Upper lobe of left lung (tissue), 6 donors: ENCODE measurements around the gene CADPS. TPM values are rescaled to one million over a fixed set of nuclear protein-coding genes. Genes with fewer than 3 reads are reported as not detected.

Source experiments
- ATAC-seq, 2 donors: fragments of 200-7000 bp; cut with Tn5 transposase; one replicate each; pipeline ENCODE4 v1.9.1; 2022; ENCODE audit warnings: mild to moderate bottlenecking in 2 of 2, moderate library complexity in 2 of 2; ENCODE audit not compliant: low FRiP score in 2 of 2
- DNase-seq, 2 donors: peaks; one replicate each; pipeline ENCODE4 v3.0.0-alpha.2; 2019 to 2020
- H3K27ac ChIP-seq, 4 donors: fragments of 200-600 bp; sonication (generic); one replicate each; pipeline ENCODE4 v1.5.1; 2016 to 2019
- H3K27me3 ChIP-seq, 4 donors: fragments of 200-600 bp; sonication (generic); one replicate each; pipeline ENCODE4 v1.5.1; 2017 to 2019
- H3K36me3 ChIP-seq, 4 donors: fragments of 200-600 bp; sonication (generic); one replicate each; pipeline ENCODE4 v1.5.1; 2016 to 2019
- H3K4me1 ChIP-seq, 4 donors: fragments of 200-600 bp; sonication (generic); one replicate each; pipeline ENCODE4 v1.5.1; 2018 to 2019
- H3K4me3 ChIP-seq, 4 donors: fragments of 200-600 bp; sonication (generic); one replicate each; pipeline ENCODE4 v1.5.1; 2017 to 2019; ENCODE audit warnings: mild to moderate bottlenecking in 2 of 4, moderate library complexity in 1 of 4
- H3K9me3 ChIP-seq, 4 donors: fragments of 200-600 bp; sonication (generic); one replicate each; pipeline ENCODE4 v1.5.1; 2018 to 2019
- CTCF ChIP-seq, 6 experiments: fragments of 450-650 bp in 4 of 6; fragments of 200-600 bp in 2 of 6; sonication (generic) in 2 of 6; IDR thresholded peaks; one replicate each; pipeline ENCODE4 v1.5.1; 2016 to 2019; ENCODE audit warnings: antibody characterized with exemption in 6 of 6
- EP300 ChIP-seq, 4 donors: sonication (generic); formaldehyde crosslinking; IDR thresholded peaks; one replicate each; pipeline ENCODE4 v1.5.1; 2017; ENCODE audit warnings: antibody characterized with exemption in 4 of 4, control low read depth in 2 of 4
- POLR2A ChIP-seq, 4 donors: fragments of 450-650 bp; IDR thresholded peaks; one replicate each; pipeline ENCODE4 v1.5.1; 2016 to 2017; ENCODE audit warnings: antibody characterized with exemption in 4 of 4, mild to moderate bottlenecking in 2 of 4
- POLR2AphosphoS5 ChIP-seq, 2 donors: sonication (generic); formaldehyde crosslinking; IDR thresholded peaks; one replicate each; pipeline ENCODE4 v1.5.1; 2017; ENCODE audit warnings: antibody characterized with exemption in 2 of 2
- WGBS, 2 donors: methylation state at CpG; one replicate each; pipeline ENCODE4 v1.1.5; 2017 to 2018; 5-methylcytosine and 5-hydroxymethylcytosine counted together
- total RNA-seq, 6 donors: library from RNA; depleted of rRNA in 4 of 6; stranded (reverse); fragments of >200 nt in 4 of 6; gene quantifications; one replicate each; pipeline versions ENCODE4 v1.1.0 to v1.2.1, GENCODE V29; 2016 to 2021
- donor health status: DM: no; HTN: no; CAD: no; lungs with moderate emphysema.
- donor health status: DM: no; HTN: yes; CAD: no; lungs with severe emphysema.

The CADPS gene
- total RNA-seq, 6 donors from 2014 or later: 0.29 to 1.5 (median 1.2) TPM; not detected in 3

GRCh38 chr3:62538691-62539356, 336.4 kb downstream of the CADPS start:
- 22 to 30% methylated on average over 4 of the region's 4 CpGs for WGBS, 2 donors
- no peak overlapping the region for H3K4me3 ChIP-seq
- H3K36me3 ChIP-seq: no peaks in the 10 kb centered on the region
- DNase-seq (no peak), ATAC-seq (no peak)
- TF ChIP-seq POLR2AphosphoS5 (IDR thresholded peaks at IDR 0.05) (no peak), POLR2A (IDR thresholded peaks at IDR 0.05) (no peak)
- no peaks in the 10 kb centered on the region for H3K27me3 ChIP-seq
- H3K27ac ChIP-seq: no peak overlapping the region
- H3K9me3 ChIP-seq: no peaks in the 10 kb centered on the region
- H3K4me1 ChIP-seq: peaks cover 0 to 14% (median 0%) of the 10 kb centered on the region in 4 donors

DNA sequence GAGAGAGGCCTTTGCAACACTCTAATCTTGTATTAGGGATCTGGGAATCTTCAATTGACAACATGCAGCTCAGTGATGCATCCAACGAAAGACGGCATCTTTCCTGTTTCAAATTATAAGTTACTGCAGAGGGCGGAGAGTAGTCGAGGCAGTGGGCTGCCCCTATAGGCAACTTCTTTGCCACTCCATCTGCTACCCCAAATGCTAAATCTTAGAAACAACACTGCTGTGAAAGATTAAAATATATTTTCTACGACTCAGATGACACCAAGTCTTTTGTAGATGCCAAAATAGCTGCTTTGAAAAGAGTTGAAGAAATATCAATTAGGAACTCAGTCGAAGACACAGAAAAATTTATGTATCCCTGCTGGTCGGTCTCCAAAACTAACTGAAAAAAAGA, 340.9 kb downstream of the CADPS start:
- Histone ChIP-seq H3K4me3 (no peak overlapping the region), H3K9me3 (no peaks in the 10 kb centered on the region), H3K27me3 (no peaks in the 10 kb centered on the region), H3K27ac (no peak overlapping the region), H3K36me3 (no peaks in the 10 kb centered on the region), H3K4me1 (peaks cover 0 to 7% (median 0%) of the 10 kb centered on the region in 4 donors)
- DNase-seq: no peak
- ATAC-seq: no peak
- 85 to 87% methylated on average over 7 of the region's 7 CpGs for WGBS, 2 donors
- TF ChIP-seq EP300 (IDR thresholded peaks at IDR 0.05) (no peak), POLR2A (IDR thresholded peaks at IDR 0.05) (no peak), POLR2AphosphoS5 (IDR thresholded peaks at IDR 0.05) (no peak), CTCF (IDR thresholded peaks at IDR 0.05) (no peak)

GRCh38 chr3:62532796-62533195, 342.4 kb downstream of the CADPS start:
- TF ChIP-seq CTCF (IDR thresholded peaks at IDR 0.05): no peak
- TF ChIP-seq POLR2A (IDR thresholded peaks at IDR 0.05): no peak
- TF ChIP-seq POLR2AphosphoS5 (IDR thresholded peaks at IDR 0.05): no peak
- TF ChIP-seq EP300 (IDR thresholded peaks at IDR 0.05): no peak
- no peaks in the 10 kb centered on the region for H3K27me3 ChIP-seq
- H3K36me3 ChIP-seq: no peaks in the 10 kb centered on the region
- 91 to 93% methylated on average over 9 of the region's 9 CpGs for WGBS, 2 donors
- no peak for ATAC-seq
- H3K4me3 ChIP-seq: no peak overlapping the region
- no peak for DNase-seq
- no peak overlapping the region for H3K27ac ChIP-seq
- H3K4me1 ChIP-seq: no peaks in the 10 kb centered on the region
- no peaks in the 10 kb centered on the region for H3K9me3 ChIP-seq

- Histone ChIP-seq H3K27ac (no peak overlapping the region), H3K9me3 (no peaks in the 10 kb centered on the region), H3K4me3 (no peak overlapping the region), H3K27me3 (no peaks in the 10 kb centered on the region), H3K36me3 (no peaks in the 10 kb centered on the region), H3K4me1 (no peaks in the 10 kb centered on the region)
- no peak for ATAC-seq
- TF ChIP-seq CTCF (IDR thresholded peaks at IDR 0.05) (no peak), POLR2AphosphoS5 (IDR thresholded peaks at IDR 0.05) (no peak), EP300 (IDR thresholded peaks at IDR 0.05) (no peak), POLR2A (IDR thresholded peaks at IDR 0.05) (no peak)
- no peak for DNase-seq
Measured at GRCh38 chr3:62531981-62532380, 343.2 kb downstream of the CADPS start.

DNA sequence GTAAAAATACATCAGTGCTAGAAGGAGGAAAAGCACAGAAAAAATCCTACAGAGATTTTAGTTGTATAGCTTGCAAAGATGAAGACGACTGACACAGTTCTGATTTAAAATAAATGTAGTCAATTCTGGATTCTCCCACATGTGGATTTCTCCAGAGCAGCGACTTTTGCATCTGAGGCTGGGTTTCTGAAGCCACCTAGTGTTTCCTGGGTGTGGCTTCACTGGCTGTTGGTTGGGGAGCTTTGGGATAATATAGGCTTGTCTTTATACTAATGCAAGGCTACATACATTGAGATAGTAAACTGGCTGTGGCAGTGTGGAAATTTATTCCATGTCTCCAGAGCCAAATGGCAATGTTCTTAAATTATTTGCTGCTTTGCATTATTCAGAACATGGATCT, 343.7 kb downstream of the CADPS start:
- H3K4me1 ChIP-seq: no peaks in the 10 kb centered on the region
- H3K9me3 ChIP-seq: no peaks in the 10 kb centered on the region
- no peak for TF ChIP-seq CTCF (IDR thresholded peaks at IDR 0.05)
- no peak for TF ChIP-seq POLR2AphosphoS5 (IDR thresholded peaks at IDR 0.05)
- no peak for TF ChIP-seq POLR2A (IDR thresholded peaks at IDR 0.05)
- no peak for TF ChIP-seq EP300 (IDR thresholded peaks at IDR 0.05)
- no peaks in the 10 kb centered on the region for H3K36me3 ChIP-seq
- ATAC-seq (no peak), DNase-seq (no peak)
- 39 to 40% methylated on average over 2 of the region's 2 CpGs for WGBS, 2 donors
- H3K27me3 ChIP-seq: no peaks in the 10 kb centered on the region
- no peak overlapping the region for H3K27ac ChIP-seq
- H3K4me3 ChIP-seq: no peak overlapping the region
